Smooth muscle cell (in vitro differentiated cells): ENCODE measurements around the gene CTNNA3. TPM values are rescaled to one million over a fixed set of nuclear protein-coding genes. Genes with fewer than 3 reads are reported as not detected.

Experiments
- DNase-seq: peaks from one replicate; lab custom pipeline; 2025; ENCODE audit not compliant: unreplicated experiment; lab: John Stamatoyannopoulos, UW
- H2AFZ ChIP-seq: fragments of 200-600 bp; sonication (generic); 2 replicates; pipeline ENCODE4 v1.6.0; 2016; ENCODE audit warnings: antibody characterized with exemption, low read depth, mild to moderate bottlenecking
- H3F3A ChIP-seq: fragments of 200-600 bp; sonication (generic); 2 replicates; pipeline ENCODE4 v1.6.0; 2017; ENCODE audit warnings: antibody characterized with exemption, low read depth
- H3K27ac ChIP-seq: fragments of 200-600 bp; sonication (generic); 2 replicates; pipeline ENCODE4 v1.5.1; 2016; ENCODE audit warnings: low read depth, mild to moderate bottlenecking
- H3K27me3 ChIP-seq: fragments of 200-600 bp; sonication (generic); 2 replicates; pipeline ENCODE4 v1.6.1; 2016; ENCODE audit warnings: low read depth, mild to moderate bottlenecking
- H3K36me3 ChIP-seq: fragments of 200-600 bp; sonication (generic); 2 replicates; pipeline ENCODE4 v1.5.1; 2016; ENCODE audit warnings: low read depth
- H3K4me1 ChIP-seq: fragments of 200-600 bp; sonication (generic); 2 replicates; pipeline ENCODE4 v1.5.1; 2016; ENCODE audit warnings: low read depth
- H3K4me2 ChIP-seq: fragments of 200-600 bp; sonication (generic); 2 replicates; pipeline ENCODE4 v1.6.0; 2016; ENCODE audit warnings: mild to moderate bottlenecking
- H3K4me3 ChIP-seq: fragments of 200-600 bp; sonication (generic); 2 replicates; pipeline ENCODE4 v1.5.1; 2016; ENCODE audit warnings: mild to moderate bottlenecking
- H3K79me2 ChIP-seq: fragments of 200-600 bp; sonication (generic); 2 replicates; pipeline ENCODE4 v1.6.0; 2016; ENCODE audit warnings: low read depth, mild to moderate bottlenecking
- H3K9ac ChIP-seq: fragments of 200-600 bp; sonication (generic); 2 replicates; pipeline ENCODE4 v1.6.0; 2016; ENCODE audit warnings: low read depth
- H3K9me3 ChIP-seq: fragments of 200-600 bp; sonication (generic); replicated peaks from 2 replicates; pipeline ENCODE4 v1.5.1; 2016; ENCODE audit warnings: low read depth
- H4K20me1 ChIP-seq: fragments of 200-600 bp; sonication (generic); 2 replicates; pipeline ENCODE4 v1.6.0; 2016; ENCODE audit warnings: low read depth
- CTCF ChIP-seq: fragments of 200-600 bp; sonication (generic); IDR thresholded peaks from 2 replicates; pipeline ENCODE4 v1.5.1; 2017; ENCODE audit warnings: borderline replicate concordance, mild to moderate bottlenecking, antibody characterized with exemption; ENCODE audit not compliant: insufficient read depth, poor library complexity, severe bottlenecking
- WGBS: methylation state at CpG from one replicate; pipeline ENCODE4 v1.1.7; 2016; ENCODE audit warnings: low lambda C conversion rate; 5-methylcytosine and 5-hydroxymethylcytosine counted together
- polyA plus RNA-seq: library from polyadenylated mRNA; unstranded; fragments of >200 nt; fragmentation: Nextera tagmentation; extraction: Ambion mirVana; gene quantifications from 2 replicates; pipeline ENCODE4 v1.2.1, GENCODE V29; 2016
- total RNA-seq: library from RNA; depleted of rRNA; stranded (reverse); fragments of >200 nt; gene quantifications from 2 replicates; pipeline ENCODE4 v1.2.3, GENCODE V29; 2014

CTNNA3 gene
- total and polyA plus RNA-seq, 2 experiments from 2014 or later, result 1.3 TPM; not detected in 1

DNA sequence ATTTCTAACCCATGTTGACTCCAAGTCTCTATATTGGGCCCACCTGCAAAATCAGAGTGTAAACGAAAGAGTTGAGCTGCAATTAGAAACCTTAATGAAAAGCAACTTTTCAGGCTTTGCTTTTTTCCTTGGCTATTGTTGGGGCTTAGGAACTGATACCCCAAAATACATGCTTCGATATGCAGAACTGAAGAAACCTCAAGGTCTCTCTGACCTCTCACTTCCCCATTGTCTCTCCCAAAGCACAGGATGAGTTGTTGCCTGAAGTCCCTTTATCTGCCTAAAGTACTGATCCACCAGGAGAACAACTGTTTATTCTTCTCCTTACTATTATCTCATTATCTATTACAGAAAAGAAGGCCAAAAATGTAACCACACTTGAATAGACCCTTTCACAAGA lies 1436.2 kb downstream of the CTNNA3 start:
- Histone ChIP-seq H2AFZ (no peak overlapping the region), H3K79me2 (no peaks in the 10 kb centered on the region), H4K20me1 (no peaks in the 10 kb centered on the region), H3K9ac (no peak overlapping the region), H3F3A (no peaks in the 10 kb centered on the region), H3K36me3 (no peaks in the 10 kb centered on the region), H3K4me3 (no peak overlapping the region), H3K27ac (no peak overlapping the region), H3K9me3 (no peaks in the 10 kb centered on the region), H3K27me3 (no peaks in the 10 kb centered on the region), H3K4me1 (peaks cover 12% of the 10 kb centered on the region), H3K4me2 (no peak overlapping the region)
- TF ChIP-seq CTCF, result no peak
- WGBS, result 95% methylated on average over 2 of the region's 2 CpGs
- DNase-seq, result no peak

DNA sequence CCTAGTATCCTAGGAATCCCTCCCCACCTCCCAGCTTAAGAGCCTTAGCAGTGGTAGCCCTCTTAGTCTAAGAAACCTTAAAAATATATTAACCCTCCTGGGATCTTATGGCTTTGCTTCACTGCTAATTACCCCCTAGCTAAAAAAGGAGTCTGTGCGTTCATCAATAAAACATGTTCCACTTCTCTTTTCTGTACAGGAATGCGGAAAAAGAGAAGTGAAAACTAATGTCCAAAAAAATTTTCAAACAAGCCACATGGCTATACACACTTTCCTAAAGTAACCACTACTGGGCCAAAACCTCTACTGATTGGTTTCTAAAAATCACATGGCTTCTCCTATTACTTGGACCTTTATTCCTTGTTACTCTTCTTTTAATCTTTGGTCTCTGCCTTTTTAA lies 1437.3 kb downstream of the CTNNA3 start:
- peaks cover 11% of the 10 kb centered on the region for H3K4me1 ChIP-seq
- H3K9ac ChIP-seq, result no peak overlapping the region
- no peaks in the 10 kb centered on the region for H3K9me3 ChIP-seq
- H3K79me2 ChIP-seq, result no peaks in the 10 kb centered on the region
- H4K20me1 ChIP-seq, result no peaks in the 10 kb centered on the region
- H3K36me3 ChIP-seq, result no peaks in the 10 kb centered on the region
- DNase-seq, result no peak
- 88% methylated on average over 2 of the region's 2 CpGs for WGBS
- no peak for TF ChIP-seq CTCF
- no peaks in the 10 kb centered on the region for H3K27me3 ChIP-seq
- no peak overlapping the region for H3K4me2 ChIP-seq
- no peak overlapping the region for H3K27ac ChIP-seq
- no peak overlapping the region for H2AFZ ChIP-seq
- H3K4me3 ChIP-seq, result no peak overlapping the region
- no peaks in the 10 kb centered on the region for H3F3A ChIP-seq

DNA sequence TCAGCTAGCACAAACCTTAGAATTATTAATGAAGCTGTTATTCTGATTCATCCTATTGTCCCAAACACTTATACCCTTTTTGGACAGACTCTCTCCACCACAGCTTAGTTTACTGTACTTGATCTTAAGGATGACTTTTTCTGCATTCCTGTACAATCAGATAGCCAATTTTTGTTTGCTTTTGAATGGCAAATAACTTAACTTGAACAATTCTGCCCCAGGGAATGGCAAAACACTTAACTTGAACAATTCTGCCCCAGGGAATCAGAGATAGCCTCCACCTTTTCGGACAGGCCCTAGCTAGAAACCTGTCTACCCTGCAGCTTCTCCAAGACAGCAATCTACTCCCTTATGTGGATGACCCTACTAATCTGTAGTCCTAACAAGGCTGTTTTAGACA lies 1438.2 kb downstream of the CTNNA3 start:
- Histone ChIP-seq H3K9me3 (no peaks in the 10 kb centered on the region), H4K20me1 (no peaks in the 10 kb centered on the region), H3K79me2 (no peaks in the 10 kb centered on the region), H3K9ac (no peak overlapping the region), H3K36me3 (no peaks in the 10 kb centered on the region), H3F3A (no peaks in the 10 kb centered on the region), H3K27me3 (no peaks in the 10 kb centered on the region), H3K4me2 (no peak overlapping the region), H2AFZ (no peak overlapping the region), H3K4me3 (no peak overlapping the region), H3K4me1 (peaks cover 2% of the 10 kb centered on the region), H3K27ac (no peak overlapping the region)
- WGBS, result 81% methylated on average over 1 of the region's 1 CpG
- DNase-seq, result no peak
- no peak for TF ChIP-seq CTCF

- Histone ChIP-seq H3K9ac (no peak overlapping the region), H3K79me2 (no peaks in the 10 kb centered on the region), H3K27me3 (no peaks in the 10 kb centered on the region), H4K20me1 (no peaks in the 10 kb centered on the region), H3K4me1 (no peaks in the 10 kb centered on the region), H3F3A (no peaks in the 10 kb centered on the region), H3K9me3 (no peaks in the 10 kb centered on the region), H3K4me3 (no peak overlapping the region), H3K36me3 (no peaks in the 10 kb centered on the region), H3K4me2 (no peak overlapping the region), H3K27ac (no peak overlapping the region), H2AFZ (no peak overlapping the region)
- no peak for DNase-seq
- no peak for TF ChIP-seq CTCF
Observed at GRCh38 chr10:66252986-66253385, 1443.0 kb downstream of the CTNNA3 start.
